Astrocyte (in vitro differentiated cells and primary cell): ENCODE measurements around the gene TDRD12.

Experiments
- CTCF ChIP-seq: IDR thresholded peaks from 2 replicates; pipeline ENCODE4 v1.5.1; 2011; ENCODE audit warnings: low read depth, mild to moderate bottlenecking, inconsistent platforms, low read length, moderate library complexity; ENCODE audit not compliant: insufficient read depth
- EZH2 ChIP-seq: IDR thresholded peaks from 2 replicates; pipeline ENCODE4 v1.6.1; 2012; ENCODE audit warnings: mild to moderate bottlenecking, low read length, inconsistent platforms; ENCODE audit not compliant: insufficient read depth

GRCh38 chr19:32735936-32736335, 16.4 kb downstream of the TDRD12 start:
- TF ChIP-seq CTCF (no peak), EZH2 (no peak)
